Measurements from ENCODE around the gene RPH3AL.

RPH3AL gene, protein sequence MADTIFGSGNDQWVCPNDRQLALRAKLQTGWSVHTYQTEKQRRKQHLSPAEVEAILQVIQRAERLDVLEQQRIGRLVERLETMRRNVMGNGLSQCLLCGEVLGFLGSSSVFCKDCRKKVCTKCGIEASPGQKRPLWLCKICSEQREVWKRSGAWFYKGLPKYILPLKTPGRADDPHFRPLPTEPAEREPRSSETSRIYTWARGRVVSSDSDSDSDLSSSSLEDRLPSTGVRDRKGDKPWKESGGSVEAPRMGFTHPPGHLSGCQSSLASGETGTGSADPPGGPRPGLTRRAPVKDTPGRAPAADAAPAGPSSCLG

DNA sequence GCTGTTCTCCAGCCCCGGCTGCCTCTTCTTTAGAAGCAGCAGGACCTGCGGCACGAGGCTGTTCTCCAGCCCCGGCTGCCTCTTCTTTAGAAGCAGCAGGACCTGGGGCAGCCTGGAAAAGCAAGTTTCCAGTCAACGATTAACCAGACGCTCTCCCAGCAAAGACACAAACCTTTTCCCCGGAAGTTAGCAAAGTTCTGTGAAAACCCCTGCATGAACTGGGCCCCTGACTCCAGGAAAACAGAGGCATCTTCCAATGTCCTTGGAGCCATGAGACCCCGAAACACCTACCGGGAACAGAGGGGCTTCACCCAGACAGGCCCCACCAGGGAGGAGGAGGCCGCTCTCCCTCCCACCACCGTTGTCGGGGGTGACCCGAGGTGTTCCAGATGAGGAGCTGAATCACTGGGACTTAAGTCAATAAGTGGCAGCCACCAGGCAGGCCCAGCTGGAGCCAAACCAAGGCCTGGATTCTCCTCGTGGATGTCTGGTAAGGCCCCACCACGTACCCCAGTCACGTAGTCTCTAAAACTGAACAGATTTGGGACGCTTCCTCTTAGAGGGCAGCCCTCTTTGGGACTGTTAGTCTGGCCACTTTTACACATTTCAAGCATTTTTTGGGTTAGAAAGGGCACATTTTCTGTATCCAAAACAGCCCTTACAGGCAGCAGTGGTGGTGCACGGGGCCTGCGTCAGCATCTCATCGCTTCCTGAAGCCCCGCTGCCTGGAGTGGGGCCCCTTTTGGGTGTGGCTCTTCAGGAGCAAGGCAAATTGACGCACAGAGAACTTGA is at the start of gene RPH3AL:
Gene RPH3AL (minus strand): TSS at position 387 of the 792 bp plus-strand sequence. CDS start 25,264 bp downstream, outside the sequence.
- in situ Hi-C loops (cut with MboI; ENCODE audit: low sequenced_read_pairs): no loop called here

DNA sequence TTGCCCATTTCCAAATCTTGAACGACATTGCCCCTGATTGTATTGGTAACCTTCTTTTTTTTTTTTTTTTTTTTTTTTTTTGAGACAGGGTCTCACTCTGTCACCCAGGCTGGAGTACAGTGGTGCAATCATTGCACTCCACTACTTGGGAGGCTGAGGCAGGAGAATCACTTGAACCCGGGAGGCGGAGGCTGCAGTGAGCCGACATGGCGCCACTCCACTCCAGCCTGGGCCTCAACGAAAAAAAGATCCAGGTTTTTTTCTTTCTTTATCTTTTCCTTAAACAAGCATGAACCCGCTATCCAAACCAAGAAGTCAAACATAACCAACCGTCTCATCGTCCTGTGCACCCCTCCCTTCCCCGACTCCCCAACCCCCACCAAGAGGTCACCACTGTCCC is 47.6 kb upstream of the RPH3AL start:
- in situ Hi-C loops (cut with MboI; ENCODE audit: low sequenced_read_pairs): no loop called here

DNA sequence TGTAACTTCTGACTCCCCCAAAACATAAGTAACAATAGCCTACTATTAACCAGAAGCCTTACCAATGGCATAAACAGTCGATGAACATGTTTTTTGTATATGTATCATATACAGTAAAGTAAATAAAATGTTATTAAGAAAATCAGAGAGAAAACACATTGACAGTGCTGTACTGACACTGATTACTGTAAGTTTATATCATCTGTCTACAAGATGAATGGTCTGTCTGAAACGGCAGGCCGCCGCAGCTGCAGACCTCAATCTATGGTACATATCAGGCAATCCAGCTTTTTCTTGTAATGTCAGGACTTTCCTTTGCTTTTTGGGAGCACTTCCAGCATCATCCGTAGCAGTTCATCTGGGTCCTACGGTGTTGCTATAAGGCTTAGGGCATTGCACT is 44.2 kb upstream of the RPH3AL start:
- in situ Hi-C loops (cut with MboI; ENCODE audit: low sequenced_read_pairs): no loop called here

DNA sequence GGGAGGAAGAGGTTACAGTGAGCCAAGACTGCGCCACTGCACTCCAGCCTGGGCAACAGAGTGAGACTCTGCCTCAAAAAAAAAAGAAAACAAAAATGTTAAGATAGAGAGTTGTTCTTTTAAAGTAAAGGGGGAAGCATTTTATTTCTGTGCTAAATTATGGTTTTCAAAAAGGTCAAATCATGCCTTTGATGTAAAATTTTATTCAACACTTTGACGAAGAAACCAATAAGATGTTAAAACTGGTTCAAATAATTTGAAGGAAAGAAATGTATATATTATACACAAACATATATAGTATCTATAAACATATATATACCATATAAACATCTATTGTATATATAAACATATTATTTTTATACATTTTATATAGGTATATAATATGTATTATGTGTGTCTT is 43.4 kb upstream of the RPH3AL start:
- in situ Hi-C loops (cut with MboI; ENCODE audit: low sequenced_read_pairs): no loop called here

DNA sequence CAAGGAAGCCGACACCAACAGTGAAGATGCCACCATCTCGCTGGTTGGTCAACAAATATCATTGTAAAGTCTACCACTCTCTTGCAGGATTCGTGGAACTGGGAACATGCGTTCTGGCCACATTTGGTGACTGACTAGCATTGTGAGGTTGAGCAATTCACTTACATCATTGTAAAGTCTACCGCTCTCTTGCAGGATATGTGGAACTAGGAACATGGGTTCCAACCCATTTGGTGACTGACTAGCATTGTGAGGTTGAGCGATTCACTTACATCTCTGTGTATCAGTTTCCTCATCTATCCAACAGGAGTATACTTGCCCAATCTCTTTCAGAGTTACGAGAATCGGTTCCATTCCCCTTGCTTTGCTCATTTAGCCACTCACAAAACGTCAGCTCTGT is 42.6 kb upstream of the RPH3AL start:
- in situ Hi-C loops (cut with MboI; ENCODE audit: low sequenced_read_pairs): no loop called here

DNA sequence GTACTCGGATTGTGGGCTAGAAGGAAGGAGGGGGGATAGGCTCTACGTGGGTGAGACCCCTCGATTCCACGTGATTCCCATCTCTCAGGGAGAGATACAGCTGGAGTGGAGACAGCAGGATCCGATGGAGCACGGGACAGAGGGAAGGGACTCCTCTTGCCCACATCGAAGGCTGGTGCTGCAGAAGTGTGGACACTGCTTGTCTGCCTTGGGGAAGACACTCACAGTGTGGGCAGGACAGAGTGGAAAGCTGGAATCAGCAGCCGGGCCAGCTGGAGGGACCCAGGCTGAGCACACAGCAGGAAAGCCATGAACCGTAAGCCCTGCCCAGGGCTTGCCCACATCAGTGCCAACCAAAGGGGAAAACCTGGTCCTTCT is 42.1 kb upstream of the RPH3AL start:
- in situ Hi-C loops (cut with MboI; ENCODE audit: low sequenced_read_pairs): no loop called here

DNA sequence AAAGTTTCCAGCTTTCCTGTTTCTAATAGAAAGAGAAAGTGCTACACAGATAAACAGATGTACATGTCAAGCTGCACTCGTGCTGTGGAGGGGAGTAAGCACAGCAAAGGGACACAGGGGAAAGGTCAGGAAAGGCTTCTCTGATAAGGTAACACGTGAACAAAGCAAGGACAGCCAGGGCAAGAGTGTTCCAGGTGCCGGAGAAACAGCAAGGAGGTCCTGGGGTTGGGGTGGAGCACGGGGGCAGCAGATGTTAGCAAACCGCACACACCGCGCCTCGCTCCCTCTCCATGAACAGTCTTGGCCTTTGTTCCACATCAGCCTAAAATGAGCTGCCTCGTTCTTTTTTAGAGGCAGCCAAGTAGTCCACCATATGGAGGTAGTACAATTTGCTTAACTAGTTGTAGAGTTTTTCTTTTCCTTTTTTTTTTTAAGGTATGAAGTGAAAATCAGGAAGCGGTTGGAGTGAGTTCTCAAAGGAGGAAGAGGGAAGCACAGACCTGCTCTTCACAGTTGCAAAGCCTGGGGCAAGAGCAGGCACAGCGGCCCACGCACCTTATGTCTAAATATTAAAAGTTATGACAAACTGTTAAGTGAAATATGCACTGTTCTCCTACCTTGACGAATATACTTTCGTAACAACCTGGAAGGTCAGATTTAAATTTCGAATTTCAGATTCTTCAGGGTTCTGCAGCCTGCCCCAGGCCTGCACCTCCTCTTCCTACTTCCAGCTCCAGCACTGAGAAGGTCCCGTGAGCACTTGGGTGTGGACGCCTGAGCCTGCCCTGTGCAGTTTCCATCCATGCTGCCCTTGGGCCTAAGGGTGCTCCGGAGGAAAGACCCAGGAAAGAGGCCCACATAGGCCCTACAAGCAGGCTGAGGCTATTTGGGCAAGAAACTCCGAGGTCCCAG is 41.5 kb upstream of the RPH3AL start:
- in situ Hi-C loops (cut with MboI; ENCODE audit: low sequenced_read_pairs): no loop called here

DNA sequence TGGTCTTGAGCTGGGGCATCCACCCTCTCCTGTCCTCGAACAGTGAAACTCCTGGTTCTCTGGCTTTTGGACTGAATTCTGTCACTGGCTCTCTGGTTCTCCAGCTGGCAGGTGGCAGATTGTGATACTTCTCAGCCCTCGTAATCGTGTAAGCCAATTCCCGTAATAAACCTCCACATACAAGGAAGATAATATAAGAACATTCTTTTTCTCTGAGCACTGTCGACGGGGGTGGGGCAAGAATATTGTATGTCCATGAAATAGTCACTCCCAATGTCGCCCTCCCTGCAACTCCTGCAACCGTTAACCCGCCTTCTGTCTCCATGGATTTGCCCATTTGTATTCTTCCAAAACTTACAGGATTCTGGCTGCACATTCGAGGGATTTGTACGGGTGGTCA is 39.2 kb upstream of the RPH3AL start:
- in situ Hi-C loops (cut with MboI; ENCODE audit: low sequenced_read_pairs): no loop called here

DNA sequence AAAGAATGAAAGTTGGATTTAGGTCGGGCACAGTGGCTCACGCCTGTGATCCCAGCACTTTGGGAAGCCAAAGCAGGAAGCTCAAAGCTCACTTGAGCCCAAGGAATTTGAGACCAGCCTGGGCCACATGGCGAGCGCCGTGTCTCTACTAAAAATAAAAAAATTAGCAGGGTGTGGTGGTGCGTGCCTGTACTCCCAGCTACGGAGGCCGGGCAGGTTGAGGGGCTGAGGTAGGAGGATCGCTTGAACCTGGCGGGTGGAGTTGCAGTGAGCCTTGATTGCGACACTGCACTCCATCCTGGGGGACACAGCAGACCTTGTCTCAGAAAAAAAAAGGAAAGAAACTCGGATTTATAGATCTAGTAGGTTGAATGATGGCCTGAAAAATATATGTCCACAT is 37.4 kb upstream of the RPH3AL start:
- in situ Hi-C loops (cut with MboI; ENCODE audit: low sequenced_read_pairs): no loop called here

DNA sequence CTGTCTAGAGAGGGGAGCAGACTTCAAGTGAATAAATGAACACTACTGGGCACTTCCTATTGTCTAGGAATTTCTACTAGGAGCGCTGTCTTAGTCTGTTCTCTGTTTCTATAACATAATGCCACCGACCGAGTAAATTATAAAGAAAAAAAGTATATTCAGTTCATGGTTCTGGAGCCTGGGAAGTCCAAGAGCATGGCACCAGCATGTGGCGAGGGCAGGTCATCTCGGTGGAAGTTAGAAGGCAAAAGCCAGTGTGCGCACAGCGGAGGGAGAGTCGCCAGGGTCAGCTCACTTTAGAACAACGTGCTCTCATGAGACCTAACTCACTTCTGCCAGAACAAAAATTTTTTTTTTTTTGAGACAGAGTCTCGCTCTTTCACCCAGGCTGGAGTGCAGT is 35.5 kb upstream of the RPH3AL start:
- in situ Hi-C loops (cut with MboI; ENCODE audit: low sequenced_read_pairs): no loop called here

DNA sequence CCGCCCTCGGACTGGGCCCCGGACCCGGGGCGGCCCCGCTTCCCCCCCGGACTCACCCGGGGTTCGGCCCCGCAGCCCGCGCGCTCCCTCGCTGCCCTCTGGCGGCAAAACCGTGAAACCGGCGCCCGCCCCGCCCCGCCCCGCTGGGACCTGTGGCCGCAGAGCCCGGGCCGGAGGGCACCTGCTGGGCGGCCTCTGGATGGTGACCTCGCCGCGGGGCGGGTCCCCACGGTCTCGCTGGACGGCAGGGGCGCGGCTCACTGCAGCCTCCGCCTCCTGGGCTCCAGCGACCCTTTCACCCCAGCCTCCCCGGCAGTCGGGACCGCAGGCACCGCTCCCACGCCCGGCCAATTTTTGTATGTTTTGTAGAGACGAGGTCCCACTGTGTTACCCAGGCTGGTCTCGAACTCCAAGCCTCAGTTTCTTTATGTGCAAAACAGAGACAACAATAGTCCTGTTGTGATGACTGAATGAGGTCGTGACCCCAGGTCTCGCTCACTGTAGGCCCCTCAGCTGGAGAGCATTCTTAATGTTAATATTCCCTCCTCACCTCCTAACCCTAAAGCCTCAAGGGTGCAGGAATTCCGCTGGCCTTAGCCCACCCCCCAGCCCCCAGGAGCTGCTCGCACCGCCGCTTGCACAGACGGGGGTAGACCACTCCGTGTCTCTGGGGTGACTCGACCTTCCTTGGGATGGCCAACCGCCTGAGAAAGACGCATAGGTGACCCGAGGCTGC is 33.7 kb upstream of the RPH3AL start:
- in situ Hi-C loops (cut with MboI; ENCODE audit: low sequenced_read_pairs): no loop called here

DNA sequence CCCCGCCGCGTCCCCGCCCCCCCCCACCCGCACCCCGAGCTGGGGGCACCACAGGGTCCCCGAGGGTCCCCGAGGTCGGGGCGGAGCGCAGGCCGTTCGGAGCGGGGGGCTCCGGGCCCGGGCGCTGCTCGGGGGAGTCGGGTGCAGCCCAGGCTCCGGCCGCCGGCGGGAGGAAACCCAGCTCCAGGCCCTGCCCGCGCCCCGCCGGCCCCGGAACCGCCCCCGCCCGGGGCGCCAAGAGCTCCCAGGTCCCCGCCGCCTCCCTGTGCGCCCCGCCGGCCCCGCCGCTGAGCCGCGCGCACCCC is 33.2 kb upstream of the RPH3AL start:
- in situ Hi-C loops (cut with MboI; ENCODE audit: low sequenced_read_pairs): no loop called here

DNA sequence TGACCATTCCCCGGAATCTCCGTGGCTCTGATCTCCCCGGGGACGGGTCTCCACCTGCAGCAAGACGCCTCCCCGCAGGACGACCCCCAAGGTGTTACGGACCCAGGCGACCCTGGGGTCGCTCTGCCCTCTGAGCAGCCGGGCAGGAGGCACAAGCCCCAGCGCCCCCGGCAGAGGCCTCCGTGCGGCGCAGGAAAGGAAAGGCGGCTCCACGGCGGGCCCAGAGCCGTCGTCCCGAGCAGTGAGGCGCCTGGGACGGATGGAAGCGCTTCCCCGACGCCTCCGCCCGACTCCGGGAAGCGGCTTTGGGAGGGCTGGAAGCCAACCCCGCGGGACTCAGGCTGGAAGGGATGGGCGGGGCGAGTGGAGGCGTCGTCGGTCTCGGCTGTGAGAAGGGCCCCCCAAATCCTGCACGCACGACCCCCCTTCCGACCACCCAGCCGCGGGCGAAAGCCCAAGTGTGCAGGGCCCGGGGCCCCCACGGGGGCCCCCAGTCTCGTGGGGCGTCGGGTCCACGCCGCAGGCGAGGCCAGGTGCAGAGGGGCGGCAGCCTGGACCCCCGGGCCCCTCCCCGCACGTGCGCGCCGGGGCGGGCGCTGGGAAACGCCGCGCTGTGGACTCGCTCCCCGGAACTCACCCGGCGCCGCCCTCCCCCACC is 32.7 kb upstream of the RPH3AL start:
- in situ Hi-C loops (cut with MboI; ENCODE audit: low sequenced_read_pairs): no loop called here

DNA sequence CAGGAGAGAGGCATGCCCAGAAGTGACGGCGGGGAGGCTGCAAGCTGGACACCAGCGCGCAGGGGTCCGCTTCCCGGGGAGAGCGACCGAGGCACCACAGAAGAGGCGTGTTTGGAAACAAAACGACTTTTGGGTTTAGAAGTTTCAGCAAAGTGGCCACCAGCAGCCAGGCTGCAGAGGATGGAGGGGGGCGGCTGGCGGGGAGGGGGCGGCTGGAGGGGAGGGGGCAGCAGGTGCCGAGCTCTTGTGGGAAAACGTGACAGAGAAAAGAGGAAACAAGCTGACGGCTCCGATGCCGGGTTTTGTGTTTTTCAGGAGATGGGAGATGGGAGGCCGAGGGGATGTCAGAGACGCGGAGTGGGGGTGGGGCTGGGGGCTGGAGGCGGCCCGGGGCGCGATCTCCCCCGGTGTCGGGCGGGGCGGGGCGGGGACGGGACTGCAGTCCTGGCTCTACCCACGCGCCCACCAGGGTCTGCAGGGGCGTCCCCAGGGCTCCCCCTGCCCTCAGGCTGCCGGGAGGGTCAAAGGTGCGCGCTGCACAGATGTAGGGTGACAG is 32.1 kb upstream of the RPH3AL start:
- in situ Hi-C loops (cut with MboI; ENCODE audit: low sequenced_read_pairs): no loop called here

DNA sequence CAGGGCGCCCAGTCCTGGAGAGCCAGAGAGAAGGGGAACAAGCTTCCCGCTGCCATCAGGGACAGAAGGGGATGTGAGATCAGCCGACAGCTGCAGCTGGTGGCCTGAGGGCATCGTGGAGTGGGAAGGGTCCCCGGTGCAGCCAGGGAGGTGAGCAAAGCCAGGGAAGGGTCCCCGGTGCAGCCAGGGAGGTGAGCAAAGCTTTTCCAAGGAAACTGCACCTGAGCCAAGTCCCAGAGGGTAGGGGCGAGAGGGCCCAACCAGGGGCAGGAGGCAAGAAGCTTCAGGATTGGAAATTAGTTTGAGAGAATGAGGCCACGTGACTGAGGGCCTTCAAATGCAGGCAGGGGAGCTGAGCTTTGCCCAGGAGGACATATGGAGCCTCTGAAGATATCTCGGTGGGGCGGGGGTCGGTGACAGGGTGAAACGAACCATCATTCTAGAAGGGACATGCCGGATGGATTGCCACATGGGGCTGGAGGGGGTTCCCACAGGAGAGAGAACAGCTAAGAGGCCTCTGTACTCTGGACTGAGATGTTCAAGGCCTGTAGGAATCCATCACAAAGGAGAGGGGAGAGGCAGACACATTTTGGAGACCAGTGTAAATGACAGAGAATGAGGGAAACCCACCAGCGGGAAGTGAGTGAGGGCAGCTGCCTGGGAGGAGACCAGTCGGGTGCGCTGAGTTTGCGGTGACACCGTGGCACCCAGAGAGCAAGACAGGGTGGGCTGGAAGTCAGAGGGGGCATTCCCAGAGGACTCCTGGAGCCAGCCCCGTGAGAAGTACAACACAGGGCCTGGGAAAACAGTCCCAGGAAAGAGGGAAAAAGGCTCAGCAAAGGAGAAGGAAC is 31.4 kb upstream of the RPH3AL start:
- in situ Hi-C loops (cut with MboI; ENCODE audit: low sequenced_read_pairs): no loop called here

DNA sequence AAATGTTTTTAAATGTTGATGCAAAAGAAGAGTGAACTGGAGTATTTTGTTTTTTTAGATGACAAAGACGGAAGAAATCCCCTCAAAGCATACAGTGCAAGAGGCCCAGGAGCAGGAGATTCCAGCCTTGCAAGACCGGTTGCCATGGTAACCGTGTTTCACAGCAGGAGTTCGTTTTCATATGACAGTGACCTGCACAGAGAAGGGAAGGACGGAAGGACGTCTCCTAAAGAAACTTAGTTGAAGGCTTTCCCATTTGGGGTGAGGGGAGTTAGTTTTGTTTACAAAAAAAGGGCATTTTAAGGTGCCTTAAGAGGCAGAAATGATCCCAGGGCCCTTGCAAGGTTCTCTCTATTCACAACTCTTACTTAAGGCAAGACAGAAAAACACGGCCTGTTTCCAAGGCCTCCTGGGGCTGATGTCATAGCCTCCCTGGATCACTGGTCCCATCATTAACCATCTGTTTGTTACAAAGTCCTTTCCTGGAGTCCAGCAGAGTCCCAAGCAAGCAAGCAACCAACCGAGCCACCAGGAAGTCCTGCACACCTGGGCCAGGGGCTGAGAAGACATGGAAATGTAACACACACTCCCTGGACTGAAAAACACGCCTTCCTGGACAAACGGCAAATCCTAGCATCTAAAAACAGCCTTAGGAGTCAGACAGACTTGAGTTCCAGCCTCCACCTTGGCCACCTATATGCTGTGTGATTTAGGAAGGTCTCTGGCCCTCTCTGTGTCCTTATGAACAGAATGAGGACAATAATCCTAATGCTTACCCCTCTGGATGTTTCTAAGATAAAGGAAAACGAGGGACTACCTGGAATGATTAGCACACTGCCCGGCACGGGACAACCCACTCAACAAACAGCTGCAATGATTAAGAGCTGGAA is 30.3 kb upstream of the RPH3AL start:
- in situ Hi-C loops (cut with MboI; ENCODE audit: low sequenced_read_pairs): no loop called here

DNA sequence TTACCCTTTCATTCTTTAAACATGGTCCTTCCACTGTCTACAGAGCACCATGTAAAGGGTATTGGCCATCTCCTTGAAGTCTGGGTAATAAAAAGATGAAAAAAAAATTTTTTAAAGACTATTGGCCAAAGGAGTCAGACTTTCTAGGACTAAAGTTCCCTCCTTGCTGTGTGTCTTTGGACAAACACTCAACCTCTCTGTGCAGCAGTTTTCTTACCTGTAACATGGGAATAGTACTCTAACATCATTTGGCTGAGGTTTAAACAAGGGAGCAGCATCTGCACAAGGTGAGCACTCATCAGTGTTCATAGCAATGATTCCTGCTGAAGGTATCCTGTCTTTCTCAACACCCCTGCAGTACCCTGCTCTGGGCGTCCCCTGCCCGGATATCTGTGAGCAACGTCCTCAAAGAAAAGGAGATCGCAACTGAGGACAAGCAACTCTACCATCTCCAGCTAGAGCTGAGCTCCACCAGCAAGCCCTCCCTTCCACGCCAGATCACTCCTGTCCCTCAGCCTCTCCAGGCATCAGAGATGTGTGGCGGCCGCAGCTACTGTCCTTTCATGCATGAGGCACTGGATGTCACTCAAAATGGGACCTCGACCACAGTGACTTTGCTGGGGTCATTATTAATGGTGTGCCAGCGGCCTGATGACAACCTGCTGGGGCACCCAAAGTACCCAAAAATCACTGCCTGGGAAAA is 29.5 kb upstream of the RPH3AL start:
- in situ Hi-C loops (cut with MboI; ENCODE audit: low sequenced_read_pairs): no loop called here

DNA sequence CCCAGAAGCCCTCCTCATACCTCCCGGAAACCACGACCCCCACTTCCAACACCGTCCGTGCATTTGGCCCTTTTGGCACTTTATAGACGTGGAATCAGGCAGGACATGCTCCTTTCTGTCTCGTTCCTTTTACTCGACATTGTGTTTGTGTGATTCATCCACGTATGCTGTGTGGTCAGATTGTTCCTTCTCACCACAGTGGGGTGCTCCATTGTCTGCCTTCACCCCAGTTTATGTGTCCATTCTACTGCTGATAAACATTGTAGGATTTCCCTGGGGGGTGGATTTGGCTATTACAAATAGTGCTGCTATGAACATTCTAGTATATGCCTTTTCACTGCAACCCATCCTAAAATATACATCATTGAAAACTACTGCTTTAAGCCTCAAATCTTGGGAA is 28.9 kb upstream of the RPH3AL start:
- in situ Hi-C loops (cut with MboI; ENCODE audit: low sequenced_read_pairs): no loop called here

All from HL-60/S4 (cell line).